Ishikawa (cell line): ENCODE results near the gene CYP1B1.

Source experiments
- CEBPB ChIP-seq: IDR thresholded peaks from 2 replicates; pipeline ENCODE4 v1.6.1; 2012
- CREB1 ChIP-seq: IDR thresholded peaks from 2 replicates; pipeline ENCODE4 v1.6.1; 2012; ENCODE audit warnings: low read depth
- EGR1 ChIP-seq: IDR thresholded peaks from 2 replicates; pipeline ENCODE4 v1.6.1; 2012
- EP300 ChIP-seq: IDR thresholded peaks from 2 replicates; pipeline ENCODE4 v1.6.1; 2012; ENCODE audit warnings: borderline replicate concordance
- FOXM1 ChIP-seq: IDR thresholded peaks from 2 replicates; pipeline ENCODE4 v1.6.1; 2012; ENCODE audit warnings: low read depth, borderline replicate concordance
- MAX ChIP-seq: IDR thresholded peaks from 2 replicates; pipeline ENCODE4 v1.6.1; 2012
- NFIC ChIP-seq: IDR thresholded peaks from 2 replicates; pipeline ENCODE4 v1.6.1; 2012
- RAD21 ChIP-seq: IDR thresholded peaks from 2 replicates; pipeline ENCODE4 v1.6.1; 2012; ENCODE audit warnings: low read depth
- REST ChIP-seq: IDR thresholded peaks from 2 replicates; pipeline ENCODE4 v1.6.1; 2012; ENCODE audit warnings: low read depth, mild to moderate bottlenecking
- TAF1 ChIP-seq: IDR thresholded peaks from 2 replicates; pipeline ENCODE4 v1.6.1; 2012; ENCODE audit warnings: low read depth, mild to moderate bottlenecking
- TCF12 ChIP-seq: IDR thresholded peaks from 2 replicates; pipeline ENCODE4 v1.6.1; 2012; ENCODE audit warnings: low read depth
- TEAD4 ChIP-seq: IDR thresholded peaks from 2 replicates; pipeline ENCODE4 v1.6.1; 2012
- USF1 ChIP-seq: IDR thresholded peaks from 2 replicates; pipeline ENCODE4 v1.6.1; 2012
- YY1 ChIP-seq: IDR thresholded peaks from 2 replicates; pipeline ENCODE4 v1.6.1; 2012; ENCODE audit warnings: low read depth
- ZBTB7A ChIP-seq: IDR thresholded peaks from 2 replicates; pipeline ENCODE4 v1.6.1; 2012; ENCODE audit warnings: low read depth

The CYP1B1 gene

GRCh38 chr2:38045811-38046210, 30.1 kb downstream of the CYP1B1 start:
- no peak for TF ChIP-seq MAX

- no peak for TF ChIP-seq TEAD4
- TF ChIP-seq ZBTB7A = no peak
- no peak for TF ChIP-seq CREB1
- no peak for TF ChIP-seq RAD21
- TF ChIP-seq CEBPB = no peak
- no peak for TF ChIP-seq MAX
- no peak for TF ChIP-seq EP300
- TF ChIP-seq EGR1 = no peak
- TF ChIP-seq TAF1 = no peak
- TF ChIP-seq USF1 = no peak
- TF ChIP-seq NFIC = no peak
Measured at GRCh38 chr2:38039121-38039910, 36.6 kb downstream of the CYP1B1 start.

GRCh38 chr2:38038682-38039081, 37.3 kb downstream of the CYP1B1 start:
- TF ChIP-seq NFIC (no peak), MAX (no peak), REST (no peak), TEAD4 (no peak), USF1 (no peak), CEBPB (no peak), YY1 (no peak), FOXM1 (no peak), ZBTB7A (no peak), CREB1 (no peak), EGR1 (no peak), EP300 (no peak), RAD21 (no peak), TAF1 (no peak), TCF12 (no peak)

- no peak for TF ChIP-seq ZBTB7A
- TF ChIP-seq EGR1 = no peak
- TF ChIP-seq CREB1 = no peak
- no peak for TF ChIP-seq REST
- TF ChIP-seq EP300 = no peak
- TF ChIP-seq FOXM1 = no peak
- TF ChIP-seq CEBPB = no peak
- no peak for TF ChIP-seq TCF12
Measured at GRCh38 chr2:38037757-38038621, 38.0 kb downstream of the CYP1B1 start.

GRCh38 chr2:38037325-38037724, 38.6 kb downstream of the CYP1B1 start:
- TF ChIP-seq CEBPB (no peak), MAX (no peak), EGR1 (no peak), TCF12 (no peak), USF1 (no peak), TEAD4 (no peak), EP300 (no peak), NFIC (no peak), ZBTB7A (no peak), FOXM1 (no peak), TAF1 (no peak)
